EL (cell line): ENCODE results near the gene PARP2.
"Not testable (repeated sequence)": the region's sequence is repeated elsewhere in the genome, so short reads cannot be mapped to it uniquely, and the experiment has no call there.

Experiments used
- DNase-seq: peaks from one replicate; pipeline ENCODE4 v3.0.0-alpha.2; 2016

Gene PARP2, protein sequence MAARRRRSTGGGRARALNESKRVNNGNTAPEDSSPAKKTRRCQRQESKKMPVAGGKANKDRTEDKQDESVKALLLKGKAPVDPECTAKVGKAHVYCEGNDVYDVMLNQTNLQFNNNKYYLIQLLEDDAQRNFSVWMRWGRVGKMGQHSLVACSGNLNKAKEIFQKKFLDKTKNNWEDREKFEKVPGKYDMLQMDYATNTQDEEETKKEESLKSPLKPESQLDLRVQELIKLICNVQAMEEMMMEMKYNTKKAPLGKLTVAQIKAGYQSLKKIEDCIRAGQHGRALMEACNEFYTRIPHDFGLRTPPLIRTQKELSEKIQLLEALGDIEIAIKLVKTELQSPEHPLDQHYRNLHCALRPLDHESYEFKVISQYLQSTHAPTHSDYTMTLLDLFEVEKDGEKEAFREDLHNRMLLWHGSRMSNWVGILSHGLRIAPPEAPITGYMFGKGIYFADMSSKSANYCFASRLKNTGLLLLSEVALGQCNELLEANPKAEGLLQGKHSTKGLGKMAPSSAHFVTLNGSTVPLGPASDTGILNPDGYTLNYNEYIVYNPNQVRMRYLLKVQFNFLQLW

DNA sequence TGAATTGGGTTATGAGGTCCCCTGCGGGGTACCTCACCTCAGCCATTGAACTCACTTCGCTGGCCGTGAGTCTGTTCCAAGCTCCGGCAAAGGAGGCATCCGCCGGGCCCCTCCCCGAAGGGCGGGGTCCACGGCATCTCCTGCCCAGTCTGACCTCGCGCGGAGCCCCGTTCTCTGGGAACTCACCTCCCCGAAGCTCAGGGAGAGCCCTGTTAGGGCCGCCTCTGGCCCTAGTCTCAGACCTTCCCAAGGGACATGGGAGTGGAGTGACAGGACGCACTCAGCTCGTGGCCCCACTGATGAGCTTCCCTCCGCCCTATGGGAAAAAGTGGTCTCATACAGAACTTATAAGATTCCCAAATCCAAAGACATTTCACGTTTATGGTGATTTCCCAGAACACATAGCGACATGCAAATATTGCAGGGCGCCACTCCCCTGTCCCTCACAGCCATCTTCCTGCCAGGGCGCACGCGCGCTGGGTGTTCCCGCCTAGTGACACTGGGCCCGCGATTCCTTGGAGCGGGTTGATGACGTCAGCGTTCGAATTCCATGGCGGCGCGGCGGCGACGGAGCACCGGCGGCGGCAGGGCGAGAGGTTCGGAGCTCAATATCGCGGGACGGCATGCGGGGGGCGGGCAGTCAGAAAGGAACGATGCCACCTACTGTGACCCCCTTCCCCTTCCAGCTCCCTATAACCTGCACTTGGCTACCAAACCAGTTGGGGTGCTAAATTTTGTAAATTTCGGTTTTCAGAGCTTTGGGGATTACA lies at the start of gene PARP2:
Gene PARP2 (plus strand): TSS at position 544 of the 770 bp plus-strand sequence. CDS start 7 bp downstream, at position 551.
- peak; percentile 100 for DNase-seq

DNA sequence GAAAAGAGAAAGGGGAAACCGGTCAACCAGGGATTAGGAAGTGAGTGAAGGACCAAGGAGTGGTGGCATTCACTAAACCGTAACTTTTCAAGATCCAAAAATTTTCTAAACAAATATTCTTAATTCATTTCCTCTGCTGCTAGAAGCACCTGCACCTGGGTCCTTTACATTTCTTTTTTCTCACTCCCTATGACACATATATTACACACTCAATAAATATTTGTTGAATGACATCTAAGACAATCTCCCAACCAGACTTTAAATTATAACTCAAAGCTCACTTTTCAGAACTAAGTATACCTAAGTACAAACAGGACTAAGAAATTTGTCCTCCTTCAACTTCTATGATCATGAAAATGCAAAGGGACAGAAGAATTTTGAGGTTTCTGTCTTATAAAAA lies 48.8 kb upstream of the PARP2 start:
- no peak for DNase-seq

DNA sequence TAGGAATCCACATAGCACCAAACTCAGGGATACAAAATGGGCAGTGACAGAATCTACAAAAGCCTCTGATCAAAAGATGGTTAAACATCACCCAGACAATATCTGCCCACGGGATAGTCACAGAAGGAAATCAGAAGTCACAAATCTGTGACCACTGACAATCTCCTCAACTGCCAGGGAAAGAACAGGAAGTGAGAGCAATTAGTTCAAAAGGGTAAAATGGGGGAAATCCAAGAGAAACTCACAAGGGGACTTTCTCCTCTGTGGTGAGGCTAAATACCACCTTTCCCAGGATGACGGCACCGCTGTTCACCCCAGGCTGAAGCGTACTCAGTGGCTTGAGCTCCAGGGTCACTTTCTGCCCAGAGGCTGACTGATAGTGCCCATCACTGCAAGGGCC lies 48.4 kb upstream of the PARP2 start:
- DNase-seq, result no peak

DNA sequence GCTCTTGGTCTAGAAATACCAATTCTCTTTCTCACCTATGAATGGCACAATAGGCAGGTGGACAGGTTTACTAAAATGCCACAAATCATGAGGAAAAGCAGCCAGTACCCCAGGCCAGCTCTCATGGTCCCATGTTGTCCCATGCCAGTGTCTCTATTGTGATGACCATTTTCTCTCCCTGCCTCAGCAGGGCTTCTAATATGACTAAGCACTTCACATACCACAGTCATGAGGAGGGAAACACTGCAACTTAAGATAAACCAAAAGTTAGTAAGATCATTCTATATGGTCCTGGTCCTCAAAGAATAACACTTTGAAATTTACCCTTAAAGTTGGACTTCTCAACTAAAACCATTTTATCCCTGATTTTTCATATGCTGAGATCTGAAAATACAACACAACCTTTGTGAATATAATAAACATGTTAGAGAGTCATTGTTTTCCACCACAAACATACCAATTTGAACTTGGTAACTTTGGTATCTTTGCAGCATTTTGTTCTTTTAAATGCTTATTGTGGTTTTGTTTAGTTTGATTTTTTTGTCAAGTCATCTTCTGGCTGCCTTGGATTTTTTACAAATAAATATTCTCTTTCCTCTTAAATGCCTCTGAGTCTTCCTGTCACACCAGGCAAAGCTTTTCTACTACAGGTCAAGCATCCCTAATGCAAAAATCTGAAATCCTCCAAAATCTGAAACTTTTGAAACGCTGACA lies 41.2 kb upstream of the PARP2 start:
- peak; percentile 49 for DNase-seq

DNA sequence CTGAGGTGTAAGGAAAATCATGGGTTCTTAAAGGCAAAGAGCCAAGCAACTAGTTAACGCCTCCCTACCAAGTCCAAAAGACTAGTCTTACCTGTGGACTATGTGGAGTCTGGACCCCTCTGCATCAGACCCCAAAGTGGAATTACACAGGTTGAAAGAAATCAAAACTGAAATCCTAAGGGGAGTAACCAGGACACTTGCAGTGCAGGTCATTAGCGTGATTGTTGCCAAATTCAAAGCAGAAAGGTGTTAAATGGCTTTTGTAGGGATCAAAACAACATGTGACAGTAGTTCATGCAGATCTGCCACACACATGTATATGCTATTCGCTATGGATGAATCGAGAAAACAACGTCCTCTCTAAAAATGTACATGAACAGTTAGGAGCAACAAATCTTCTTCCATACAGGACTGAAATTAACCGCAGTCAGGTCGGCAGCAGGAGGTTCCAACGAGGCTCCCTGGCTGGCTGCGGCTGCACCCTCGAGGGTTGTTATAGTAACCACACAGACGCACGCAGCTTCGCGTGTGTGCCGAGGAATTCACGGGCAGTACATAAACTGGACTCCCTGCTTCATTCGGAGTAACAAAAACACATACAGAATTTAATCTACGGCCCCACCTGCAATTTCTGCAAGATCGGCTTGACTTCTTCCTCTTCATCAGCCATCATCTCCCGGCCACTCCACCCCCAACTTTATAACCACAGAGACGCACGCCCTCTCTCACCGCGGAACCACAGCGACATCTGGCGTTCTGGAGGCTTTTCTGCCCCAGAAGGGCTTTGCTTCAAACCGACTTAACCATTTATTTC lies 38.0 kb upstream of the PARP2 start, which contains the start of gene TTC5:
Gene TTC5 (minus strand): TSS at position 687 of the 814 bp plus-strand sequence. CDS start 14 bp downstream, at position 673.
- DNase-seq, result peak; percentile 84

DNA sequence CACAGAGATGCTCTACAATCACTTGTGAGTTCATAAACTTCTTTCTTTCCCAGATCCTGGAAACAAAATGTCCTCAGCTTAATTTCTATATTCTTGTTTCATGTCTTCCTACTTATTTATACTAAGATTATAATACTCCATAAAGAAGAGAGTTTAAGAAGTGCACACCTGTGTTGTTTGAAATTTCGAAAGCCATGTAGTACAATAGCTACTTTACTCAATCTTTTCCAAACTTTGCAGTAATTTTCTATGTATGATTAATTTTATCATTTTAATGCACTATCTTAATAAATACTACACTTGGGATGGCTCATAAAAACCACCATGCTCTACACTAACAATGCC lies 37.4 kb upstream of the PARP2 start:
- no peak for DNase-seq

DNA sequence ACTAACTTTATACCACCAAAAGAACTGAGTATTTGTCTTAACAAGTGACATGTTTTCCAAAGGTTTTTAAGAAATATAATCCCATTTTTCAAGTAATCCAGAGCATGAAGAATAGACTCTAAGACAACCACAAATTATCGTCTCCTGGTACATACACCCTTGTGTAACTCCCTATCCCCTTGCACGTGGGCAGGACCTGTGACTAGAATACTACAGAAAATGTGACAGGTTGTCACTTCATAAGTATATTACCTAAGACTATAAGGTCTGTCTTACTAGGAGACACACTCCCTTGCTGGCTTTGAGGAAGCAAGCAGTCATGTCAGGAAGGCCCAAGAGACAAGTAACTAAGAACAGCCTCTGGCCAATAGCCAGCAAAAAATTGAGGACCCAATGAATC lies 29.4 kb upstream of the PARP2 start:
- DNase-seq, result no peak

DNA sequence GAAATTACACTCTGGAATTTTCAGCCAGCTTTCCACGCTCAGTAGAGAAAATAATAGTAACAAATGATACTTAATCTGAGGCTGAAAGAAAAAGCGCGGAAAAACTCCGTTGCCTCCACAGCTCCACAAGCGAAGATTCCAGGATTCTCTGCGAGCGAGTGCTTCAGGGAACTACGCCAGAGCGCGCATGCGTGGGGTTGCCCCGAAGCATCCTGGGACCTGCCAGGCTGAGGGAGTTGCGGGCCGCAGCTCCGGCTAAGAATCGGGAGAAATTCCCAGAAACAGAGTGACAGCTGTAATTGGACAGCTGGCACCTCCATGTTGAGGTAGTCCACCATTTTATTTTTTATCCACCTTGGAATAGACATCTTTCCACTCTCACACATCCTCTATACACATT lies 25.7 kb upstream of the PARP2 start:
- no peak for DNase-seq

DNA sequence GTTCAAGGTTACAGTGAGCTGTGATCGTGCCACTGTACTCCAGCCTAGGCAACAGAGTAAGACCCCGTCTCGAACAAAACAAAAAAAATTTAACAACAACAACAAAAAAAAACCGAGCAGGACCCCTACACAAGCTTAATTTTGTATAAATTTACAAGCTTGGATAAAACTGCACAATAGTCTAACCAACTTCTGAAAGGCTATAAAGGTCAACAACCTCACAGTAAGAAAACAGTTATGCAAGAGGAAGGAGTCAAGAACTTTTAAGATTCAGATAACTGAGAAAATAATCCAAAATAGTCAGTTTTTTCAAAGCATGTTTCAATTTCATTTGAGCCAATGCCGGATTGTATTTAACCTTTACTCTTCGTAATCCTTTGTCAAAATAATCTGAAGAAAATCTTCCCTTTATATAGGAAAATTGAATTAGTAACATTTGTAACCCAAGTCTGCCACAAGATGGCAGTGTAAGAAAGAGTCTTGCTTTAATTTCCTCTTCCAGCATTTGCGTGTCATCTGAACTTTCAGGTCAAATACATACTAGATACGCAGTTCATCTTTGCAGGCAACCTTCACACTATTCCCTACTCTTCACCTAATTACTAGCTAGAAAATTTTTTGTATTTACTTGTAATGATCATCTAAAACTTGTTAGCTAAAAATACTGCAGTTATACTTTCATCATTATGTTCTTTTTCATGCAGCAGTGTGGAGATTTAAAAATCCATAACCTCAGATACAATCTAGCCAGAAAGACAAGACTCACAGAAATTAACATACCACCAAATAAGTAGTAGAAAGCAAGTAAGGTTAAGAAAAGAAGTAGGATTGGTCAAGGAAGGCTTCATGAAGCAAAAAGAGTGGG lies 16.2 kb upstream of the PARP2 start:
- DNase-seq, result peak; percentile 69

DNA sequence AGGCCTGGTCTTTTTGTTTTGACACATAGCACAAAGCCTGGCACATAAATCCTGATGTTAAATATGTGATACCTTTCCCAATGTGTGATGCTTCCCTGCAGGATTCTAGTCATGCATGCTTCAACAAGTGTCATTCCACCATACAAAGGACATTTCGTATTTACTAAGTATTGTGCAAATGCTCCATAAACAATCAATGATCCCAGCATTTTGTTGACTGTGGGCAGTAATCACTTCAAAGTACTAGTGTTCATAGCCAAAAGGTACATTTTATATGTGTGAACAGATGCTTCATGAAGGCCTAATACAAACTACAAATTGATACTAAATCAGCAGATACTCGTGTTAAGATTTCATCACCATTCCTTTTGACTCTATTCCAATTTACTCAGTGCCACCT lies 14.7 kb upstream of the PARP2 start:
- DNase-seq, result no peak

DNA sequence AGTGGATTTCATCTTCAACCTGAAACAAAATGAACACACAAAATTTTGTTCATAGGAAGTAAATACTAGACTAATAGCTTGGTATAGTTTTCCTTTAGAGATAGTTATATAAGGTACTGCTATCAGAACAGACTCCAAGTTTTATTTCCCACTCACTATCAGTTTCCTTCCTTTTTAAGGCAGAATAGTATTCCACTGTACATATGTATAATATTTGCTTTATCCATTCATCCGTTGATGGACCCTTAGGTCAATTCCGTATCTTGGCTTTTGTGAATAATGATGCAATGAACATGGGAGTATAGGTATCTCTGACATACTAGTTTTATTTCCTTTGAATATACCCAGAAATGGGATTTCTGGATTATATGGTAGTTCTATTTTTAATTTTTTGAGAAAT lies 14.1 kb upstream of the PARP2 start:
- DNase-seq, result no peak

DNA sequence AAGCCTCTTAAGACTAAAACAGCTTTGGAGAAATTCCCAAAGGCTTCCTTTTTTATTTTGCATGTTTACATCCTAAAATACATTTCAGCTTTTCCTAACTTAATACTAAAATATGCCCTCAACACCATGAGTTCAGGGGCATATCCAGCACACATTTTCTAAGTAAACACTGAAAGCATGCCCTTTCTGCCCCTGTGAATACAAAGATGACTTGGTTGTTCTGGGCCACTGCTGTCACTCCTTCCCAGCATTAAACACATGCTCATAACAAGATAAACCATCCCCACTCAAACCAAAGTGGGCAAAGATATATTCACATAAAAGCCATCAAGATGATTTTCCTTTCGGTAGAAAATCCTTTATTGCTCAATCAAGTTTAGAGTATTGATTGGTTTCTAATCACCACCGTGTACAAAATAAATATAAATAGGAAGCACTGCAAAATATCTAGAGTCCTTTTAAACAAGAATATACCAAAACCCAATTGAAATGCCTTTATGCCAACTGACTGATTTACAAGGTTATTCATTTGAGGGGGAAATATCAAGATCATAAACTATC lies 12.3 kb upstream of the PARP2 start:
- no peak for DNase-seq

DNA sequence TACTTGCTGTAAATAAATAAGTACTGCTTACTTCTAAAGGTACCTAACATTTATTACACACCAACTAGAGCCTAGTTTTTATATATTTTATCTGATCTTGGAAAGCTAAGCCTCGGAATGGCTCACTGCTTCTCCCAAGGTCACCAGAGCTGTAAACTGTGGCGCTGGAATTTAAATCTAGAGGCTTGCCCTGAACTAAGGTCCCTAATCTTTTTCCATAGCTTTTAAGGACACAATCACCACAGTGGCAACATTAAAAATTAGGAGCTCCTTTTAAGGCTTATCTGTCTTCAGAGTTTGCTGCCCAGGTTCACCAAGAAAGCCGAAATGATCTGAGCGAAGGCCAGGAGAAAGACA lies 11.0 kb upstream of the PARP2 start:
- DNase-seq, result no peak

DNA sequence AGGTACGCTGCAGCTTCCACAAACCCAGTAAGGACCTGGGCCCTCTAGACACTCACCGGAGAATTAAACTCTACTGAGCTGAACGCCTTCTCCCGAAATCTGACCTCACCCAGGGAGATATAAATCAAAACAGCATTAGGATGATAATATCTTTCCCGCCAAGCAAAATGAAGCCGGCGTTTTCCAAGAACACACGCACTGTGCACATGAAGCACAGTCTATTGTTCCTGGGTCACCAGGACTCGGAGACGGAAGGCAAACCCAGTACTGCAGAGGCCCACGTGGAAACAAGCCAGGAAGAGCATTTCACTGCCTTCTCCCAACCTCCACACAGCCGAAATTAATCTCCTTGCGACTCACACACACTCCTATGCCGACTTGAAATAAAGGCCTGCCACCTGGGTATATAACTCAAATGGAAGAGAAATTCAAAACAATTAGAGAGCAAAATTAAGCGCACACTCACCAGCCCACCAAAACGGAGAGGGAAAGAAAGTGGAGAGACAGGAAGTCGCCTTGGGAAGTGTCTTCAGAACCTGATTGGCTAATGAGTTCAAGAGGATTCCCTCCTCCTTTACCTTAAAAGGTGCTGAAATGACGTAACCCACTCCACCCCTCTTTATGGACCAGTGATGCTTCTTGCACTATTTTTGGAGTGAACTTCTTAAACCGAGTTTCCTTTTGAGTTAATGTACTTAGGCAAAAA lies 10.5 kb upstream of the PARP2 start, which contains the start of gene CCNB1IP1:
Gene CCNB1IP1 (minus strand): TSS at position 492 of the 706 bp plus-strand sequence. CDS start 16,756 bp downstream, outside the sequence.
- peak; percentile 90 for DNase-seq

DNA sequence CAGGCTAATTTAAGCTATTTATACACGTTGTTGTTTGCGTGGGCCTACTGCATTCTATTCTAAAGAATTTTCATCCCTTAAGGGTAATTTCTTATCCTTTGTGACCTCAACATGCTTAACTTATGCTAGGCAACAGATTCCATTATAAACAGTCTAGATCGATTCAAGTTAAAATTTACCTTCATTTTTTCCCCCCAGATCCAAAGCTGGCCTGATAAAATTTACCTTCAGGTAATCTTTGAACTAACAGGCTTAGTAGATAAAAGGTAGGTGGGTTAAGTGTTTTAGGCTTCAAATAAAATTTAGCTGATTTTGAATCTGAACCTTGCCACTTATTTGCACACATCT lies 10.0 kb upstream of the PARP2 start:
- no peak for DNase-seq

DNA sequence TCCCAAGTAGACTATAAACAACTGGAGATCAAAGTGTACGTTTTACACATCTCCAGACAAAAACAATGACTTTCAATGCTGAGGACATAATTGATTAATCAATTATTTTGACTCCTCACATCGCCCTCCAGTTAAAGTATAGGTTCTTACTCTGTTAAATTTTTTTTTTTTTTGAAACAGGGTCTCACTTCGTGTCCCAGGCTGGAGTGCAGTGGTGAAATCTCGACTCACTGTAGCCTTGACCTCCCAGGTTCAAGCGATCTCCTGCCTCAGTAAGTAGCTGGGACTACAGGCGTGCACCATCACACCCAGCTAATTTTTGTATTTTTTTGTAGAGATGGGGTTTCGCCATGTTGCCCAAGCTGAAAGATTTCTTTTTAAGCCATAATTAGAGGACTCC lies 9.4 kb upstream of the PARP2 start:
- DNase-seq, result no peak

DNA sequence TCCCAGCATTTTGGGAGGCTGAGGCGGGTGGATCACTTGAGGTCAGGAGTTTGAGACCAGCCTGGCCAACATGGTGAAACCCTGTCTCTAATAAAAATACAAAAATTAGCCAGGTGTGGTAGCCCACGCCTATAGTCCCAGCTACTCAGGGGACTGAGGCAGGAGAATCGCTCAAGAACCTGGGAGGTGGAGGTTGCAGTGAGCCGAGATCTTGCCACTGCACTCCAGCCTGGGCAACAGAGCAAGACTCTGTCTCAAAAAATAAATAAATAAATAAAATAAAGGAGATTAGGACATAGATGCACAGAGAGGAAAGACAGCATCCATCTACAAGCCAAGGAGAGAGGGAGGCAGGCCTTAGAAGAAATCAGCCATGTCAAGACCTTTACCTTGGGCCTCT lies 2.4 kb upstream of the PARP2 start:
- not testable (repeated sequence) for DNase-seq

DNA sequence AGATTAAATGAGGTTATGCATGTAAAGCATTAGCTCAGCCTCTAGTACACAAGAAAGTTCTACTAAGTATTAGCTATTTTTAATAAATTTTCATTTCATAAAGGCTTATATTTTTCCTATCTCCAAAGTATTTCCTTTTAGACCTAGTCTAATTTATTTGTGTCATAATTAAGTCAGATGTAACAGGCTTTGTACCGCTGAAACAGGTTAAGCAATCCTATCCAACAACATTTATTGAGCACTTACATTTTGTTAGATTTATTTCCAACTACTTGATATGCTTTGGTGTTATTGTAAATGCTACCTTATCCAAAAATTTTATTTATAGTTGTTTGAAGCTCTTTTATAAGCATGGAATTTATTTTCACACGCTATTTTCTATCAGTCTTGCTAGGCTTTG lies 1.8 kb upstream of the PARP2 start:
- no peak for DNase-seq

DNA sequence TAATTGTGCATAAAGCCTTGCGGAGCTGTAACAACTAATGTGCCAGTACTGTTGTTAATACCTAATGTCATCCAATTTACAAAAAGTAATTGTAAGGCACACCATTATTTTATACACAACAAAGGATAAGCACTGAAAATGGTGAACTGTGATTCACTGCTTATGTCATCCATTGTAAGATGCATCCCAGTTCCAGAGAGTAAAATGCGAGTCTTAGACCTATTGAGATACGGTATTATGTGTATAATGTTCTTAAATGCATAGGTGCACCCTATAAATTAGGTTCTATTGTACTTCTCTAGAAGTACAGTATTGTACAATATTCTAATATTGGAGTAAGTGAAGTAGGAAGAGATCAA lies 406 bp downstream of the PARP2 start:
- DNase-seq, result no peak

DNA sequence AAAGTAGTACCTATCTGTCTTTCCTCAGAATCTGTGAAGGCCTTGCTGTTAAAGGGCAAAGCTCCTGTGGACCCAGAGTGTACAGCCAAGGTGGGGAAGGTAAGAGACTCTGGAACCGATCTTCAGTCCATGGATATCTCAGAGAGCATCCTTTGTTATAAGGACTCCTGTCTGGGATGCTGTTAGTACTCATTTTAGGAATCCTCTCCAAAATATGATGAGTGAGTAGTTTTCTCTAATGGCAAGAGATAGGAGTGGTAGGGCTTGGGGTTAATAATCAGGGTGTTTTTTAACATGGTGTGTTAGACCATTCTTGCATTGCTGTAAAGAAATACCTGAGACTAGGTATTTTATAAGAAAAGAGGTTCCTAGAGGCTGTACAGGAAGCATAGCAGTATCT lies 1.9 kb downstream of the PARP2 start:
- no peak for DNase-seq

DNA sequence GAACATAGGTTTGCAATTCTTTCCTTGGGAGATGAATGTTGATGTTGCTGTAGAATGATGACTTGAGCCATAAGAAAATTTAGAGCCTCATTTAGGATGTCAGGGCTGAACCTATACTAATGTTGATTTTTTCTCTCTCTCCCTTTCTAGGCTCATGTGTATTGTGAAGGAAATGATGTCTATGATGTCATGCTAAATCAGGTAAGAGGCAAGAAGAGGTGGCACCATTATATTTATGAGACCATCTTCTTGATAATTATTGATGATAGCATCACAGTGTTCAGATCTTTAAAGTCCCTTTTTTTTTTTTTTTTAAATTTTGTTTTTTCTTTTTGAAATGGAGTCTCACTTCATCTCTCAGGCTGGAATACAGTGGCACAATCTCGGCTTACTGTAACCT lies 3.3 kb downstream of the PARP2 start:
- no peak for DNase-seq
